ENCODE results near the gene HELZ. TPM values are rescaled to one million over a fixed set of nuclear protein-coding genes. Genes with fewer than 3 reads are reported as not detected.

The HELZ gene
- total and polyA plus RNA-seq, 9 donors = 8.4 to 72.8 (median 55.5) TPM

- Histone ChIP-seq H3K4me1 (ENCODE audit: insufficient read depth) (no peaks in the 10 kb centered on the region), H3K36me3 (no peaks in the 10 kb centered on the region), H3K27ac (no peak overlapping the region), H3K27me3 (no peaks in the 10 kb centered on the region), H3K9me3 (no peaks in the 10 kb centered on the region), H3K4me3 (no peak overlapping the region)
- no peak for DNase-seq
- intact Hi-C loops (cut with DNase I) = no loop called here
- 85 to 96% (median 91%) methylated on average over 2 of the region's 2 CpGs for WGBS, 3 donors
- TF ChIP-seq CTCF (IDR thresholded peaks at IDR 0.05) = no peak
- no peak for TF ChIP-seq EP300 (IDR thresholded peaks at IDR 0.05)
- no peak for TF ChIP-seq POLR2A (IDR thresholded peaks at IDR 0.05)
Observed at GRCh38 chr17:67164302-67164701, 80.7 kb downstream of the HELZ start.

GRCh38 chr17:67162771-67163170 lies 82.2 kb downstream of the HELZ start:
- no peak overlapping the region for H3K27ac ChIP-seq
- DNase-seq = no peak
- H3K27me3 ChIP-seq = no peaks in the 10 kb centered on the region
- no peaks in the 10 kb centered on the region for H3K4me1 ChIP-seq (ENCODE audit: insufficient read depth)
- no peaks in the 10 kb centered on the region for H3K36me3 ChIP-seq
- TF ChIP-seq POLR2A (IDR thresholded peaks at IDR 0.05) = no peak
- TF ChIP-seq CTCF (IDR thresholded peaks at IDR 0.05) = no peak
- no peak for TF ChIP-seq EP300 (IDR thresholded peaks at IDR 0.05)
- H3K4me3 ChIP-seq = no peak overlapping the region
- no peaks in the 10 kb centered on the region for H3K9me3 ChIP-seq
- intact Hi-C loops (cut with DNase I) = no loop called here

- Histone ChIP-seq H3K9me3 (no peaks in the 10 kb centered on the region), H3K27me3 (no peaks in the 10 kb centered on the region), H3K27ac (no peak overlapping the region), H3K4me3 (no peak overlapping the region), H3K36me3 (no peaks in the 10 kb centered on the region), H3K4me1 (ENCODE audit: insufficient read depth) (no peaks in the 10 kb centered on the region)
- DNase-seq = no peak
- TF ChIP-seq EP300 (IDR thresholded peaks at IDR 0.05) (no peak), POLR2A (IDR thresholded peaks at IDR 0.05) (no peak), CTCF (IDR thresholded peaks at IDR 0.05) (no peak)
- WGBS, 3 donors = 83 to 87% (median 85%) methylated on average over 3 of the region's 3 CpGs
- intact Hi-C loops (cut with DNase I) = no loop called here
Observed at GRCh38 chr17:67161573-67161972, 83.4 kb downstream of the HELZ start.

GRCh38 chr17:67160791-67161190 lies 84.2 kb downstream of the HELZ start:
- H3K27ac ChIP-seq = no peak overlapping the region
- H3K4me3 ChIP-seq = no peak overlapping the region
- no peaks in the 10 kb centered on the region for H3K36me3 ChIP-seq
- no peak for DNase-seq
- no peaks in the 10 kb centered on the region for H3K27me3 ChIP-seq
- no peak for TF ChIP-seq POLR2A (IDR thresholded peaks at IDR 0.05)
- no peak for TF ChIP-seq CTCF (IDR thresholded peaks at IDR 0.05)
- TF ChIP-seq EP300 (IDR thresholded peaks at IDR 0.05) = no peak
- WGBS, 3 donors = 80 to 82% (median 81%) methylated on average over 8 of the region's 8 CpGs
- H3K9me3 ChIP-seq = no peaks in the 10 kb centered on the region
- intact Hi-C loops (cut with DNase I) = no loop called here
- no peaks in the 10 kb centered on the region for H3K4me1 ChIP-seq (ENCODE audit: insufficient read depth)

All from ovary (tissue), 9 donors.